Measurements from ENCODE around the gene TRAF3.

Gene TRAF3

DNA sequence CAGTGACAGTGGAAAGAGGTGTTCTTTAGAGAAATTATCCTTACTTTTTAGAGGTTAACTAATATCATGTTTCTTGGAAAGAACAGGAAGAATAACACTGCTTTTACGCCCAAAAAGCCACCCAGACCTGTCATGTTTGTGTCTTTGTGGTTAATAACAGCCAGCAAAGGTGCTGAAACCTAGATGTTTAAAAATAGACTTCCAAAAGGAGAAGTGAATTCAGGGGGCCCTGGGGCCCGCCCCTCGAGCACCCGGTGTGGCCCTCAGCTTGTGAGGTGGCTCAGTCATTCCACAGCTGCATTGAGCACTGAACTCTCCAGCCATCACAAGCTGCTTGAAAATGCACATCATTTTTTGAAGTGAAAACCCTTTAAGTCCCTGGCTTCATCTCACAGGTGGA lies 124.4 kb downstream of the TRAF3 start:
- Histone ChIP-seq H3K4me1 (ENCODE audit: insufficient read depth, poor library complexity, severe bottlenecking) (no peaks in the 10 kb centered on the region), H3K9me3 (ENCODE audit: severe bottlenecking) (no peaks in the 10 kb centered on the region), H3K36me3 (ENCODE audit: low read depth) (peaks cover 46% of the 10 kb centered on the region), H3K4me3 (ENCODE audit: severe bottlenecking) (no peak overlapping the region), H3K27me3 (ENCODE audit: insufficient read depth, poor library complexity, severe bottlenecking) (no peaks in the 10 kb centered on the region), H3K27ac (ENCODE audit: poor library complexity, severe bottlenecking) (no peak overlapping the region)
- DNase-seq (ENCODE audit: low spot score) (no peak), ATAC-seq (ENCODE audit: low read depth) (no peak)
- TF ChIP-seq, protein P1, sequence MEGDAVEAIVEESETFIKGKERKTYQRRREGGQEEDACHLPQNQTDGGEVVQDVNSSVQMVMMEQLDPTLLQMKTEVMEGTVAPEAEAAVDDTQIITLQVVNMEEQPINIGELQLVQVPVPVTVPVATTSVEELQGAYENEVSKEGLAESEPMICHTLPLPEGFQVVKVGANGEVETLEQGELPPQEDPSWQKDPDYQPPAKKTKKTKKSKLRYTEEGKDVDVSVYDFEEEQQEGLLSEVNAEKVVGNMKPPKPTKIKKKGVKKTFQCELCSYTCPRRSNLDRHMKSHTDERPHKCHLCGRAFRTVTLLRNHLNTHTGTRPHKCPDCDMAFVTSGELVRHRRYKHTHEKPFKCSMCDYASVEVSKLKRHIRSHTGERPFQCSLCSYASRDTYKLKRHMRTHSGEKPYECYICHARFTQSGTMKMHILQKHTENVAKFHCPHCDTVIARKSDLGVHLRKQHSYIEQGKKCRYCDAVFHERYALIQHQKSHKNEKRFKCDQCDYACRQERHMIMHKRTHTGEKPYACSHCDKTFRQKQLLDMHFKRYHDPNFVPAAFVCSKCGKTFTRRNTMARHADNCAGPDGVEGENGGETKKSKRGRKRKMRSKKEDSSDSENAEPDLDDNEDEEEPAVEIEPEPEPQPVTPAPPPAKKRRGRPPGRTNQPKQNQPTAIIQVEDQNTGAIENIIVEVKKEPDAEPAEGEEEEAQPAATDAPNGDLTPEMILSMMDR (IDR thresholded peaks at IDR 0.05; ENCODE audit: poor library complexity, severe bottlenecking), result no peak

DNA sequence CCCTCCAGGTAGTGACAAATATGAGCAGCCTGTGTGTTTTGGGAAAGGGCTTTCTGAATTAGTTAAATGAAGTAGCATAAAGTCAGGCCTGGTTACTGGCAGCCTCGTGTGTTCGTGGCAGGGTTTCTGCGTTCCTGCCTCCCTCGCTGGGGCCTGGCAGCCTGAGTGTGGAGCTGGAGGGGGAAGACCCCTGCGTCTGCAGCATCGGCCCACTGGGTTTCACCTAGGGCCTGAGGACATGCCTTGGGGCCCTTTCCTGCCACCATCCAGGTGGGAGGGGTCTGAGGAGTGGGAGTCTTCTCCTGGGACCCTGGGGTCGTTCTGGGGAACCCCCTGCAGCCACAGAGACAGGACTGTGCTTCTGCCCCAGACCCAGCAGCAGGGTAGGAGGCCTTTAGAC lies 124.8 kb downstream of the TRAF3 start:
- Histone ChIP-seq H3K4me1 (ENCODE audit: insufficient read depth, poor library complexity, severe bottlenecking) (no peaks in the 10 kb centered on the region), H3K9me3 (ENCODE audit: severe bottlenecking) (no peaks in the 10 kb centered on the region), H3K36me3 (ENCODE audit: low read depth) (peaks cover 41% of the 10 kb centered on the region), H3K27ac (ENCODE audit: poor library complexity, severe bottlenecking) (no peak overlapping the region), H3K4me3 (ENCODE audit: severe bottlenecking) (no peak overlapping the region), H3K27me3 (ENCODE audit: insufficient read depth, poor library complexity, severe bottlenecking) (no peaks in the 10 kb centered on the region)
- TF ChIP-seq, protein P1 (IDR thresholded peaks at IDR 0.05; ENCODE audit: poor library complexity, severe bottlenecking), result no peak
- DNase-seq (ENCODE audit: low spot score) (no peak), ATAC-seq (ENCODE audit: low read depth) (no peak)

DNA sequence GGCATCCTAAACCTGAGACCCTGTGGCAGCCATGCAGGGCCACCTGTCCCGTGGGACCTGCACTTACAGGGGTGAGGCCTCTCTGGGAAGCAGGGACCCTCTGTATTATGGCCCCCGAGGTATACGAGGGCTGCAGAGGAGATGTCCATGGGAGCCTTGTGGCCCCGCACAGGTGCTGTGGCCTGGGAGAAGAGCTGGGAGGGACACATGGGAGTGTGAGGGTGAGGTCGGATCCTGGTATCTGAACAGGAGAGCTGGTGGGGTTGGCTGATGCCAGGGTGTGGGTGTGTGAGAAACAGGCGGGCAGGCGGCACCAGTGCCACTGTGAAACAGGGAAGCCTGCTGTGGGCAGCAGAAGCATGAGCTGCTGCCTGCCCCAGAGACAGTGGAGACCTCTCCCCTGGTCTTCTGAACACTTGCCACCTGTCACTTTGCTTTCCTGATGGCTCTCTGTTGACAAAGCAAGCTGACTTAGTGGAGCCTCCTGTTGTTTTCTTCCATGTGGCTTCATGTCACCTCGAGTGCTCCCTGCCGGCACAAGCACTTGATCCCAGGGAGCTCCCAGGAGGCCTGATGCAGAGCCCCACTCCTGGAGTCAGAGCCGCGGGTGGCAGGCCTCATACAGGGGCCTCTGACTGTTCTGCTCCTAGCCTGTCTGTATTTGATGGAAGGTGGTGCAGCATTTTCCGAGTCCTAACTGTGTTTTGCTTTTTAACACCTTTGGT lies 125.4 kb downstream of the TRAF3 start:
- H3K36me3 ChIP-seq (ENCODE audit: low read depth), result peaks cover 35% of the 10 kb centered on the region
- H3K9me3 ChIP-seq (ENCODE audit: severe bottlenecking), result no peaks in the 10 kb centered on the region
- H3K4me3 ChIP-seq (ENCODE audit: severe bottlenecking), result no peak overlapping the region
- H3K27me3 ChIP-seq (ENCODE audit: insufficient read depth, poor library complexity, severe bottlenecking), result no peaks in the 10 kb centered on the region
- no peaks in the 10 kb centered on the region for H3K4me1 ChIP-seq (ENCODE audit: insufficient read depth, poor library complexity, severe bottlenecking)
- TF ChIP-seq, protein P1 (IDR thresholded peaks at IDR 0.05; ENCODE audit: poor library complexity, severe bottlenecking), result no peak
- DNase-seq (ENCODE audit: low spot score) (no peak), ATAC-seq (ENCODE audit: low read depth) (no peak)
- H3K27ac ChIP-seq (ENCODE audit: poor library complexity, severe bottlenecking), result no peak overlapping the region

DNA sequence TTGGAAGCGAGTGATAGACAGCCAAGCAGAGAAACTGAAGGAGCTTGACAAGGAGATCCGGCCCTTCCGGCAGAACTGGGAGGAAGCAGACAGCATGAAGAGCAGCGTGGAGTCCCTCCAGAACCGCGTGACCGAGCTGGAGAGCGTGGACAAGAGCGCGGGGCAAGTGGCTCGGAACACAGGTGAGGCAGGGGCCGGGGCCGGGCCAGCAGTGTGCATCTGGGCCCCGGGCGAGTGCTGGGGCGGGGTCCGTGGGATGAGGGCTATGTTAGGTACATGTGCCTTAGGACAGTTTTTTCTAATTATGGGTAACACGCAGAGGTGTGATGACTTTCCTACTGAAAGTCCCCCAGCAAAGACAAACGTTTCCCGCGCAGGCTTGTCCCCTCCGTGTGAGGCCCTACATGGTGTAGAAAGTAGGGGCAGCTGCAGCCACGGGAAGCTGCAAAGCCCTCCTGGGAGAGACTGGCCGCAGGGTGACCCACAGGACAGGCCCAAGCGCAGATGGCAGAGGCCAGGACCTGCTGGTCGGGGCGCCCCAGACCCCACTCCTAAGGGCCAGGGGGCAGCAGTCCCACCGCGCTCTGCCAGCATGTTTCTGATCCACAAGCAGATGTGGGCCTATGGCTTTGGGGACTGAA lies 126.1 kb downstream of the TRAF3 start:
- Histone ChIP-seq H3K27me3 (ENCODE audit: insufficient read depth, poor library complexity, severe bottlenecking) (no peaks in the 10 kb centered on the region), H3K36me3 (ENCODE audit: low read depth) (peaks cover 28% of the 10 kb centered on the region), H3K4me1 (ENCODE audit: insufficient read depth, poor library complexity, severe bottlenecking) (no peaks in the 10 kb centered on the region), H3K9me3 (ENCODE audit: severe bottlenecking) (no peaks in the 10 kb centered on the region), H3K4me3 (ENCODE audit: severe bottlenecking) (no peak overlapping the region), H3K27ac (ENCODE audit: poor library complexity, severe bottlenecking) (no peak overlapping the region)
- no peak for ATAC-seq (ENCODE audit: low read depth)
- TF ChIP-seq, protein P1 (IDR thresholded peaks at IDR 0.05; ENCODE audit: poor library complexity, severe bottlenecking), result no peak
- no peak for DNase-seq (ENCODE audit: low spot score)
